GM18867 (cell line): ENCODE measurements around the gene CFAP46.
"Not testable (repeated sequence)": the region's sequence is repeated elsewhere in the genome, so short reads cannot be mapped to it uniquely, and the experiment has no call there.

Experiments used
- ATAC-seq: cut with Tn5 transposase; IDR thresholded peaks from one replicate; pipeline ENCODE4 v1.9.1; 2021; ENCODE audit warnings: mild to moderate bottlenecking, moderate library complexity; ENCODE audit not compliant: unreplicated experiment

CFAP46 gene

DNA sequence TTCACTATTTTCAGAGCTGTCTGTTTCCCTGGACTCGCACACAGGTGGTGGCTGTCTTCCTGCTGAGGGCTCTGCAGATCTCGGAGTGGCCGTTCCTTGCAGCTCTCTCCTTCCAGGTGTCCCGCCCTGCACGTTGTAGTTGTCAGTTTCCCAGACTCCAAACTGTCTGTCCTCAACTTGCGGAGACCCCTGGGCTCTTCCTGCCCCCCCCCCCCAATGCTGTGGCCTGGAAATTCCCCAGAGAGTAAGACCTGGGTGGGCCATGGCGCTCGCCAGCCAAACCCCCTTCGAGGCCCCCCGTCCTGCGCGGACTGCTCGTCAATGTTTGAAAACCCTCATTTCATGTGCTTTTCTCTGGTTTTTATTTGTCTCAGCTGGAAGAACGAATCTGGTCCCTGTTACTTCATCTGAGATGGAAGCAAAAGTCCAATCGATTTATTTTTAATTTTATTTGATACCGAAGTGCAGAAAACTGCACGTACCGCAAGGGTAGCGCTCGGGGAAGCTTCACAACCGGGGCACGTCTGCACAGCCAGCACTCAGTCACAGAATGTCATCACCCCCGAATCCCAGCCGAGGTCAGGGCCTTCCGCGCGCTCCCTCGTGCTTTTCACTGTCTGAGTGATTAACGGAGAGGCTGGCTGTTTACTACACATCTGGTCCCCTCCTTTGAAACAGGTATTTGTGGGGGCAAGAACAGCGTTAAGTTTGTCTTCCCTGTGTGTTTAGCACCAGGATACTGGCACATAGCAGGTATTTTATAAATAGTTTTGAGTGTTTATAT is 110.0 kb downstream of the CFAP46 start:
- ATAC-seq: no peak

DNA sequence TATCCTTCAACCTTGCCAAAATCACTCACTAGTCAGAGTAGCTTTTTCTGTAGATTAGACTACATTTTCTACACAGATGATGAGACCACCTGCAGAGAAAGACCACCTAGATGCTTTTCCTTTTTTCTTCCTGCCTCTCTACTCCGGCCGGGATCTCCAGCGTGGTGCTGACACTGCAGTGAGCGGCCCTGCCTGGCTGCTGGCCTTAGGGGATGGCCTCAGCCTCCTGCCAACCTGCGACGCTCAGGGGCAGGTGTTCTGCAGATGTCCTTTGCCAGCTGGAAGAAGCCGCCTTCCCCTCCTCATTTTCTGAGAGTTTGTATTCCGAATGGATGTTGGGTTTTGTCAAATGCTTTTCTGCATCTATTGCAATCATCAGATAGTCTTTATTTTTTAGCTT is 113.0 kb downstream of the CFAP46 start:
- ATAC-seq: no peak

DNA sequence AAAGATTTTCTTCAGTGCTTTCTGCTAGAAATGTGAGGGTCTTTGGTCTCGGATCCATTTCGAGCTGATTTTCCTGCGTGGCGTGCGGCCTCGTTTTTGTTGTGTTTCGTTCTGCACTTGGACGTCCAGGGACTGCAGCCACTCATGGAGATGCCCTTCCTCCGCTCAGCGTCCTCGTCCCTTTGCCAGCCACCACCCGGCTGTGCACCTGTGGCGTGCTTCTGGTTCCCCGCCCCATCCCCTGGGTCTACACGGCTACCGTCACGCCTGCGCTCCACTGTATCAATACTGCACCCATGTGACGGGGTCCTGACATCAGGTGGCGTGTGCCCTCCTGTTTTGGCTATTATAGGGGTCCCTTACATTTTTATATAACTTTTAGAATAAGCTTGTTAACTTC is 113.7 kb downstream of the CFAP46 start:
- no peak for ATAC-seq

DNA sequence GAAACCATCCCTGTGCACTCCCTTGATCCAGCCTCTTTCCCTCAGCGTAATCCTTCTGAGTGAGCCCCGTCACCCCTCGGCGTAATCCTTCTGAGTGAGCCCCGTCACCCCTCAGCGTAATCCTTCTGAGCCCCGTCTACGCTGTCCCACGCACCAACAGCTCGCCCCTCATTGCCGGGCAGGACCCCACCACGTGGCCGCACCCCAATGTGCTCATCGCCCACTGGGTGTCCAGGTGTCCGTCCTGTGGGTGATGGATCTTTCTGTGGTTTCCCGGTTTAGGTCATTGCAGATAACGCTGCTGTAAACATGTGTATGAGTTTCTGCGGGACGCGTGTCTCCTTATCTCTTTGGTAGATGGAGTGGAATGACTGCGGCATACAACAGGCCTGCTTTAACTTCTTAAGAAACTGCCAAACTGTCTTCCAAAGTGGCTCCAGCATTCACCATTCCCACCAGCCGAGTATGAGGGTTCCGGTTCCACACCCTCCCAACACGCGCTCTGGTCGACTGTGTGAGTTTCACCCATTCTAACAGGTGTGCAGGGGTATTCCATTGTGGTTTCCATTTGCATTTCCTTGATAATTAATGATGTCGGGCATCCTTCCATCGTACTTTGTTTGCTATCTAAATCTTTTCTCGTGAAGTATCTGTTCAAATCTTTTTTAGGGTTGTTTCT is 114.4 kb downstream of the CFAP46 start:
- no peak for ATAC-seq

DNA sequence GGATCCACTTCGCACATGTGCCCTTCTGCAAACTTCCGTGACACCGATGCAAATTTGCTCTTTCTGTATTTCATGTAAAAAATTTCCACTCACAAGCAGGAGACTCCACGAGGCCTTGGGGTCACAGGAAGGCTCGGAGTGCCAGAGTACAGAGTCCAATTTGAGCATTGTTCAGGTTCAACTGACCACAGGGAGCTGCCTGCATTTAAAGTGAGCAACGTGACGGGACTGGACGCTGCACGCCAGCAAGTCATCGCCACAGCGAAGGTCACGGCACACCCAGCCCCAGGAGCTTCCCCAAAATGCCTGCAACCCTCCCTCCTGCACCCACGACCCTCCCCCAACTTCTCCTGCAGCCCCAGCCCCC is 115.0 kb downstream of the CFAP46 start:
- no peak for ATAC-seq

DNA sequence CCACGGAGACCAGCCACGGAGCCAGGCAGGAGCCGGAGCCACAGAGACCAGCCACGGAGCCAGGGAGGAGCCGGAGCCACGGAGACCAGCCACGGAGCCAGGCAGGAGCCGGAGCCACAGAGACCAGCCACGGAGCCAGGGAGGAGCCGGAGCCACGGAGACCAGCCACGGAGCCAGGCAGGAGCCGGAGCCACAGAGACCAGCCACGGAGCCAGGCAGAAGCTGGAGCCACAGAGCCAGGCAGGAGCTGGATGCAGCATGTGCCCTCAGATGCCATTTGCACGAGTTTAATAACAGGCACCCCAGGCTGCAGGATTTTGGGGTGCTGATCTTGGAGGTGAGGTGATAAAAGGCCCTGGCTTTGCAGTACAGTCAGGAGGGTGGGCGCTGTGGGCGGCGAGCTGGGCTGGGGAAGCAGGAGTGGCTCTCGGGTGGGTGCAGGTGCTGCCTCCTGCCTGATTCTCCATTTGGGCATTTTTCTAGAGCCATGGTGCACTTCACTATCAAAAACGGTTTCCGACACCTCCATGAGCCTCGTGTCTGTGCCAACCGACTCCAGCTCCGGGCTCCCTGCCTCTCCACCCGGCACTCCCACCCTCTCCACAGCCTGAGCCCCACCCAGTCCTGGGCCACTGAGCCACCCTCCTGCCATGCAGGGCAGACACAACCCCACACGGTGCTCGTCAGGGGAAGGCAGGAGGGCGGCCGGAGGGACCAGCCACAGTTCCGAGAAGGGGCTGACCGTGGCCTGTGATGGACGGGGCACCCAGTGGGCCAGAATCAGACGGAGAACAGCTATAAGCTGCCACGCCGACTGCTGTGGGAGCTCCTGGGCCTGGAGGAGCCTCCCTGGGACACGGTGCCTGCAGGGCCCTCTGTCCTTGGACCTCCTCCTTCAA is 115.6 kb downstream of the CFAP46 start:
- no peak for ATAC-seq

DNA sequence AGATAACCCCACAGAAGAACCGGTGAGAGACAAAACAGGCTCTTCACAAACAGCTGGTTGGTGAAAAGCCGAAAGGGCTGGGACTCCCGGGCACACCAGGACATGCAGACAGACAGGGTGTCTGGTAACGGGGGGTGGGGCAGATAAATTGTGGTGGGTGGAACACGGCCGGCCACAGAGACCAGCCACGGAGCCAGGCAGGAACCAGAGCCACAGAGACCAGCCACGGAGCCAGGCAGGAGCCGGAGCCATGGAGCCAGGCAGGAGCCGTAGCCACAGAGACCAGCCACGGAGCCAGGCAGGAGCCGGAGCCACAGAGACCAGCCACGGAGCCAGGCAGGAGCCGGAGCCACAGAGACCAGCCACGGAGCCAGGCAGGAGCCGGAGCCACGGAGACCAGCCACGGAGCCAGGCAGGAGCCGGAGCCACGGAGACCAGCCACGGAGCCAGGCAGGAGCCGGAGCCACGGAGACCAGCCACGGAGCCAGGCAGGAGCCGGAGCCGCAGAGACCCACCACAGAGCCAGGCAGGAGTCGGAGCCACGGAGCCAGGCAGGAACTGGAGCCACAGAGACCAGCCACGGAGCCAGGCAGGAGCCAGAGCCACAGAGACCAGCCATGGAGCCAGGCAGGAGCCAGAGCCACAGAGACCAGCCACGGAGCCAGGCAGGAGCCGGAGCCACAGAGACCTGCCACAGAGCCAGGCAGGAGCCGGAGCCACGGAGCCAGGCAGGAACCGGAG is 116.4 kb downstream of the CFAP46 start:
- ATAC-seq: not testable (repeated sequence)

DNA sequence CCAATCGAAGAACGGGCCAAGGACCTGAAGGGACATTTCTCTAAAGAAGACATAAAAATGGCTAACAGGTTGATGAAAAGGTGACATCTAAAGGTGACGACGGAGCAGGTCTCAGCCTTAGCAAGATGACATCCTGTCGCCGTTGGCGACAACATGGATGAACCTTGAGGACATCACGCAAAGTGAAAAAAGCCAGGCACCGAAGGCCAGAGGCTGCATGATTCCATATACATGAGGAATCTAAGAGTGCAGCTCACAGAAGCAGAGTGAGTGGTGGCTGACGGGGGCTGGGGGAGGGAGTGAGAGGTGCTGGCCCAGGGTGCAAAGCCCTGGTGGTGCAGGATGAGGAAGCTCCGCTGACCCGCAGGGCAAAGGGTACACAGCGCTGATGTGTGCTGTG is 122.3 kb downstream of the CFAP46 start:
- ATAC-seq: no peak

DNA sequence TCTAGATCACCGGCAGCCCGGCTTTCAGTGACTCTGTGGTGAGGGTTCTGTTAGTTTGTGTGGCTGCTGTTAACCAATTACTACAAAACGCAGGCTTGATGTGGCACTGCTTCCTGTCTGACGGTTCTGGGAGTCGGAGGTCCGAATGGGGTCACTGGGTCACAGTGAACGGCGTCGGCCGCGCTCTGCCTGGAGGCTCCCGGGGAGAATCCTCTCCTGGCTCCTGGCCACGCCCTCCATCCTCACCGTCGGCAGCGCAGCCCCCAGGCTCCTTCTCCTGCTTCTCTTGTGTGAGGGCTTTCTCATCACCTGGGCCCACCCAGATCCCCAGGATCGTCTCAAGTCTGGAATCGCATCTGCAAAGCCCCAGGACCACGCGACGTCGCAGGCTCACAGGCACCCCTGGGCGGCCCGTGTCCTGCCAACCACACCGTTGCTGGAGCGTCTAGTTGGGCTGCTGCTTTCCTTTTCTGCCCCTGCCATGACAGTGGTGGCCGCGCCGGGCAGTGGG is 124.6 kb downstream of the CFAP46 start:
- no peak for ATAC-seq

DNA sequence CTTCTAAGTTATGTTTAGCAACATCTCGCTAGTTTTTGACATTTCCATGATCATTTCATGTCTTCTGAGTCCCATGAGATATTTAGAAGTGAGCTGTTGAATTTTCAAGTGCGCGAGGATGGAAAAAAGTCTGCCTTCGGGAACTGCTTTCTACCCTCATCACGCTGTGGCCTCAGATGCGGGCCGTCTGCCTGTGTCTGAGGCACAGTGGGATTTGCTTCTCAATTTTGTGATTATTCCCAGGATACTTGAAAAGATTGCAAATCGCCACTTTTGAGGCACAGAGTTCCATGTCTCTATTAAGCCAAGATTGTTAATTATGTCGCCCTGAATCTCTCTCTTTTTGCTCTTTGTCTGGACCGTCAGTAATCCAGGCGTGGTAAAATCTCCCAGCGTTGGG is 125.7 kb downstream of the CFAP46 start:
- ATAC-seq: no peak

DNA sequence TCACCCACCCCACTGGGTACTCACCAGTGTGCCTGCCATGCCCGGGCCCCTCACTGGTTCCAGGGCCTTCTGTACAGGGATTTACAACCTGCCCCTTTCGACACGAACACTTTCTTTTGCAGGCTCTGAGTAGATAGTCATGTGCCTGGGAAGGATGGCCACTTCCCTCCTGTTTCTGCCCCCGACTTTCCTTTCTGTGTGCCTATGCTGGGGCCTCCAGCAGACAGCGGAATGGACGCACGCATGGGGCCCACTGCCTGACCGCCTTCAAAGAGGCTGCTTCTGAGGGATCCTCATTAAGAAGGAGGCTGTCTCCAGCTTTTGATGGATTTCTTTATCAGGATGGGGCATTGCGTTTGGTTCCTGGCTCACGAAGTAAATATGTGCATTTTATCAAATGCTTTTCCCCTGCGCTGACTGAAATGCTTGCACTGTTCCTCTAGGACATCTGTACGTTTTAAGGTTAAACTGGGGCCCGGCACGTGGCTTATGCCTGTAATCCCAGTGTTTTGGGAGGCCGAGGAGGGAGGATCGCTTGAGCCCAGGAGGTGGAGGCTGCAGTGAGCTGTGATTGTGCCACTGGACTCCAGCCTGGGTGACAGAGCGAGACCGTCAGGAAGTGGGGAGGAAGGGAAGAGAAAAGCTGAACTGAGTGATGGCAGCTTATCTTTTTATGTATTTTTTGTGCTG is 127.1 kb downstream of the CFAP46 start:
- no peak for ATAC-seq

DNA sequence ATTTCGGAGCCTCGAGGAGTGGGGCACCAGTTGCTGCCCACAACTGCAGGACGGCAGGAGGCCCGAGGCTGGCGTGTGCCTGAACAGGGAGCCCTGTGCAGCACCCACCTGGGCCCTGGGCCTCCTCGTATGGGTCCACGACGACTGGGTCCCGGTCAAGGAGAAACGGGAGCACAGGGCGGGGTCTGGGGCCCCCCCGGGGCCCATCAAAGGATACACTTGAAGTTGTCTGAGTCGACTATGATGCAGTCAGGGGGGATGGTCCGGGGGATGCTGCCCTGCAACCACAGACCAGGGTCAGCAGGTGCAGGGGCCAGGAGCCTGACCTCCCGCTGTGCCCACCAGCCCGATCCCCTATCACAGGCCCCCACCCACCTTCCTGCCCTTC is 127.9 kb downstream of the CFAP46 start:
- ATAC-seq: no peak

DNA sequence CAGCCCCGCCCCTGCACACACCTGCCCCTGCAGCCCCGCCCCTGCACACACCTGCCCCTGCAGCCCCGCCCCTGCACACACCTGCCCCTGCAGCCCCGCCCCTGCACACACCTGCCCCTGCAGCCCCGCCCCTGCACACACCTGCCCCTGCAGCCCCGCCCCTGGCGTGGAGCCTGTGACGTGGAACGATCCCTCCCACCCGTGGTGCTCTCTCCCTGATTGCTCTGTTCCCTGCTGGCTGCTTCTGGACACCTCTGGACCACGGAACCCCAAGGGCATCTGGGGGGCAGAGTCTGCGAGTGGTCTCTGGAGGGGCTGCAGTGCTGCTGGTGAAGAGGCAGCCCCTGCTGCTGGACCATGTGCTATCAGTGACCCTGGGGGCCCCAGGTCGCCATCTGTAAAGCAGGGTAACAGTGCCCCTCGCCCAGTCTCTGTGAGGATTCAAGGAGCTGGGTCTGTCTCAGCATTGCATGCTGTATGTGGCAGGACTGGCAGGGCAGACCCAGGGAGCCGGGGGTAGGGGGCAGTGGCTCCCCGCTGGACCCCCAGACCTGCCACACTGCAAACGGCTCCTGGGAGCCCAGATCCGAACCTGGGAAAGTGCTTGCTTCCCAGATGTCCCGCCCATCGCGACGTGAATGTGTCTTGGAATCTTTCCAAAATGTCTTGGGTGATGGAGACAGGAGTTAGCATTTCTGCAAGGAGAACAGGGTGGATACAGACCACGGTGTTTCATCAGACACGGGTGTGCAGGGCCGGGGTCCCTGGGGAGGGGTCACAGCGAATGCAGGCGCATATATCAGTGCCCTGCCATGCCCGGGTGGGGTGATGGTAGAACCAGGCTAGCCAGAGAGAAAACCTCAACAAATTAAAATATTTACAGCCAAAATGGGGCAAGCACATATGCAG is 128.6 kb downstream of the CFAP46 start:
- no peak for ATAC-seq

DNA sequence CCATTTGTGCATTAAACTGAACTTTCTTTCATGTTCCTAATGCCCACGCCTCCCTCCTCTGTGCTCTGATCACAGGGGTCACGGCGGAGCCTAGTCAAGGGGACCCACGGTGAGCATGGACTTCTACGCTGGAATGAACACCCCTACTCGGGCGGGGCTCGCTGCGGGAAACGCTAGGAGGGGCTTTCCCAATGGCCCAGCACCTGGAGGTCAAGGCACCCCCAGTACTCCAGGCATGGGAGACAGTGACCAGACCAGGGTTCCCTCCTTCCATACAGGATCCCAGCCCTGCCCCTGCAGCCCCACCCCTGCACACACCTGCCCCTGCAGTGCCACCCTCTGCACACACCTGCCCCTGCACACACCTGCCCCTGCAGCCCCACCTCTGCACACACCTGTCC is 129.4 kb downstream of the CFAP46 start:
- ATAC-seq: no peak

DNA sequence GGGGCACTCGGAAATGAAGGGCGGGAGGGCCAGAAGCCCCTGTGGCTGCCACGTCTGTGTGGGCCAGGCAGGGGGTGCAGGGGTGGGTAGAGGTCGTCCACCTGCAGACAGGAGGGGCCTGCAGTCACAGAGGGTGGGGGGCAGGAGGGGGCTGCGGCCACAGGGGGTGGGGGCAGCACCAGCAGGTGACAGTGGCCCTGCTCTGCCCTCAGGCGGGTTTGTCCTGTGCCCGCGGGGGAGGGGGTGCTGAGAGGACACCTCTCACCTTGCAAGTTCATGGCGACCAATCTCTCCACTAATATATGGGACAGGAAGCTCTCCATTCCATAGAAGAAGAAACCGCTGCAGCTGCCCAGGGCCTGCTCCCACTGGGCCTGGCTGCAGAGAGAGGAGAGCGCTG is 129.8 kb downstream of the CFAP46 start:
- ATAC-seq: no peak

DNA sequence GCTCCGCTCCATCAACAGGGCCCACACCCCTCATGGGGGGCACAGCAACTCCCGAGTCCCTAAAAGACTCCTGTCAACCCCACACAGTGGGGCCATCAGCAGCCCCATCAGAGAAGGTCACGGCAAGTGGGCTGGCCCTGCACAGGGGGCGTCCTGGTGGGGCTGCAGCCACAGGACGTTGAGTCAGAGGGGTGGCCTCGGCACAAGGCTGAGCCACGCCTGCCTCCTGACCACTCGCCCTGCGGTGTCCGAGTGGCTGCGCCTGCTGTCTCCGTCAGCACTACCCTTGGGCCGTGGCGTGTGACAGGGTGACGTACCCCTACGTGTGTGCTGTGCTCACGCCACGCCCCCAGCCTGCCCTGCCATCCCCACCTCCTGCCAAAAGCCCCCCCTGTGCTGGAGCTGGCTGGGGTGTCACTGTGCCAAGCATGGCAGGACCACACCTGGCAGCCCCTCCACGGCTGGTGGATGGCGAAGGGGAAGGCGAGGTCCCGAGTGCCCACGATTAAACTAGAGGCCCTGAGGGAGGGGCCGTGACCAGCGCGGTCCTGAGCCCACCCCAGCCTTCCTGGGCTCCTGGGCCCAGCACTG is 130.4 kb downstream of the CFAP46 start:
- ATAC-seq: no peak

DNA sequence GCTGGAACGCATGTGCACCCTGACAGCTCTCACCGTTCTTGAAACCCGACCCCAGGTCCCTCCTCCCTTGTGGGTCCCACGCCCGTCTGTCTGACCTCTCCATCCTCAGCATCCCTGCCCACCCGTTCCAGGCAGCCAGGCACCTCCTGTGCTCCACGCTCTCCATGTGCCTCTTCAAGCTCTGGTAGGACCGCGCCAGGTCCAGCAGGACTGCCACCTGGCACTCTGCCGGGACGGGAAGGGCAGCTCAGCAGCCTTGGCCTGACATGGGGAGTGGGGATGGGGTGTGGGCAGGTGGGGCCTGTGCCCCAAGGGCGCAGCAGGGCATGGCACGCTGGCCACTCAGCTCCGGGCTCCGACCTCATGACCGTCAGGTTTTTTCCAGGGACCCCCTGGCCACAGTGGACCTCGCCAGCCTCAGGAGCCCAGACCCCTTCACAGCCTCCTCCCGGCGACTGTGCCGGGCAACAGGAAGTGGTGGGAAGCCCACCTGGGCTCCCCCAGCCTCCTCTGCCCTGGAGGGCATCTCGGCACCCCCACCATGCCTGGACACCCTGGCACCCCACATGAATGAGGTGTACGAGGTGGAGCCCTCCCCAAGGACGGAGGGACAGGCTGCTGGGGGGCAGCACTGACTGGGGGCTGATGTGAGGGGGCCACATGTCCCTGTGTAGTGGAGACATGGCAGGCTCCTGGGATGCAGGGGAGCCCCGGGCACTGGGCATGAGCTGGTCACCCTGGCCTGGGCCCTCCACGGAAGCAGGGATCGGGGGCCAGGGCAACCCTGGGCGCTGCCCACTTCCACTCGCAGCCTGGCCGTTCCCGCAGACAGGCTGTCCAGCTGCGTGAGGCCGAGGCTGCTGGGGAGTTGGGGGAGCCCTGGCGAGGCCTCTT is 131.3 kb downstream of the CFAP46 start:
- no peak for ATAC-seq
